ENCODE data around the gene MACROD1. TPM values are rescaled to one million over a fixed set of nuclear protein-coding genes. Genes with fewer than 3 reads are reported as not detected.

MACROD1 gene
- total and polyA plus RNA-seq, 7 donors: 147 to 281 (median 180) TPM

- H3K27me3 ChIP-seq (ENCODE audit: insufficient read depth in 3 of 3, low read length in 2 of 3): no peaks in the 10 kb centered on the region
- intact Hi-C loops (cut with DNase I): no loop called here
- ATAC-seq: no peak
- 80 to 91% (median 80%) methylated on average over 19 of the region's 19 CpGs for WGBS, 3 donors
- DNase-seq: no peak
- H3K4me1 ChIP-seq: peaks cover 32% of the 10 kb centered on the region
- H3K9me3 ChIP-seq: no peaks in the 10 kb centered on the region
- no peak for TF ChIP-seq CTCF (IDR thresholded peaks at IDR 0.05)
- no peak overlapping the region for H3K27ac ChIP-seq
- H3K36me3 ChIP-seq (ENCODE audit: insufficient read depth in 1 of 2, low read depth in 1 of 2): no peaks in the 10 kb centered on the region
- H3K4me3 ChIP-seq: no peak overlapping the region
These were observed 46.8 kb downstream of the MACROD1 start for GRCh38 chr11:64118876-64119665.

GRCh38 chr11:64117763-64118459 is 48.0 kb downstream of the MACROD1 start:
- 89 to 94% (median 91%) methylated on average over 32 of the region's 32 CpGs for WGBS, 3 donors
- ATAC-seq (no peak), DNase-seq (no peak)
- no peaks in the 10 kb centered on the region for H3K27me3 ChIP-seq (ENCODE audit: insufficient read depth in 3 of 3, low read length in 2 of 3)
- no peaks in the 10 kb centered on the region for H3K9me3 ChIP-seq
- TF ChIP-seq CTCF (IDR thresholded peaks at IDR 0.05): no peak
- no peak overlapping the region for H3K4me3 ChIP-seq
- H3K36me3 ChIP-seq (ENCODE audit: insufficient read depth in 1 of 2, low read depth in 1 of 2): no peaks in the 10 kb centered on the region
- intact Hi-C loops (cut with DNase I): no loop called here
- peaks cover 23% of the 10 kb centered on the region for H3K4me1 ChIP-seq
- no peak overlapping the region for H3K27ac ChIP-seq

- H3K36me3 ChIP-seq (ENCODE audit: insufficient read depth in 1 of 2, low read depth in 1 of 2): no peaks in the 10 kb centered on the region
- H3K9me3 ChIP-seq: no peaks in the 10 kb centered on the region
- H3K27me3 ChIP-seq (ENCODE audit: insufficient read depth in 3 of 3, low read length in 2 of 3): no peaks in the 10 kb centered on the region
- no peak for ATAC-seq
- no peak for DNase-seq
- H3K4me3 ChIP-seq: no peak overlapping the region
- H3K27ac ChIP-seq: no peak overlapping the region
- intact Hi-C loops (cut with DNase I): no loop called here
- peaks cover 2% of the 10 kb centered on the region for H3K4me1 ChIP-seq
- no peak for TF ChIP-seq CTCF (IDR thresholded peaks at IDR 0.05)
- WGBS, 3 donors: 81 to 87% (median 84%) methylated on average over 47 of the region's 47 CpGs
These were observed 50.1 kb downstream of the MACROD1 start for GRCh38 chr11:64115531-64116522.

- intact Hi-C loops (cut with DNase I): no loop called here
- no peaks in the 10 kb centered on the region for H3K9me3 ChIP-seq
- no peak for TF ChIP-seq CTCF (IDR thresholded peaks at IDR 0.05)
- no peaks in the 10 kb centered on the region for H3K4me1 ChIP-seq
- DNase-seq (no peak), ATAC-seq (no peak)
- H3K4me3 ChIP-seq: no peak overlapping the region
- no peak overlapping the region for H3K27ac ChIP-seq
- H3K36me3 ChIP-seq (ENCODE audit: insufficient read depth in 1 of 2, low read depth in 1 of 2): no peaks in the 10 kb centered on the region
- WGBS, 3 donors: 98 to 100% (median 100%) methylated on average over 2 of the region's 2 CpGs
- no peaks in the 10 kb centered on the region for H3K27me3 ChIP-seq (ENCODE audit: insufficient read depth in 3 of 3, low read length in 2 of 3)
These were observed 51.7 kb downstream of the MACROD1 start for GRCh38 chr11:64114231-64114630.

All from psoas muscle (tissue), 8 donors.